22Rv1 (cell line): ENCODE measurements around the gene FAM89B.

ENCODE experiments used
- CTCF ChIP-seq: fragments of 450-650 bp; IDR thresholded peaks from 2 replicates; pipeline ENCODE4 v1.5.1; 2017; ENCODE audit warnings: mild to moderate bottlenecking
- ZFX ChIP-seq: fragments of 450-650 bp; IDR thresholded peaks from 2 replicates; pipeline ENCODE4 v1.6.1; 2017; ENCODE audit warnings: antibody characterized with exemption, borderline replicate concordance

- TF ChIP-seq CTCF = no peak
- no peak for TF ChIP-seq ZFX
Measured at GRCh38 chr11:65607614-65608426, 35.5 kb downstream of the FAM89B start.
